ENCODE measurements around the gene ROR2. TPM values are rescaled to one million over a fixed set of nuclear protein-coding genes. Genes with fewer than 3 reads are reported as not detected.

The ROR2 gene
- total and polyA plus RNA-seq, 2 of the 8 experiments (the other 6 are each of a cell fraction or from before 2014, with no cell fraction given) = 2.7 to 4.3 TPM

GRCh38 chr9:91967259-91967658 lies 17.2 kb upstream of the ROR2 start (continued):
- no peak for TF ChIP-seq CEBPB (IDR thresholded peaks at IDR 0.05; ENCODE audit: low read depth, low read length)
- TF ChIP-seq CHD7 (IDR thresholded peaks at IDR 0.05; ENCODE audit: insufficient replicate concordance, low read length) = no peak
- TF ChIP-seq SIN3A (conservative IDR thresholded peaks at IDR 0.05 in 1 of 2, IDR thresholded peaks at IDR 0.05 in 1 of 2; ENCODE audit: low read depth in 1 of 2, low read length in 2 of 2) = no peak

Data from H1 (cell line).